ENCODE data around the gene KDM2A. TPM values are rescaled to one million over a fixed set of nuclear protein-coding genes. Genes with fewer than 3 reads are reported as not detected.

Gene KDM2A
- total RNA-seq, 4 donors from 2014 or later: 34.8 to 55.0 (median 44.9) TPM

GRCh38 chr11:67307545-67308001 is 188.5 kb downstream of the KDM2A start:
- no peaks in the 10 kb centered on the region for H3K27me3 ChIP-seq
- DNase-seq: no peak
- in situ Hi-C loops (cut with MboI; ENCODE audit: low sequenced_read_pairs in 4 of 4) (no loop called here), intact Hi-C loops (cut with DNase I; ENCODE audit: low total_unique reads) (no loop called here)
- peaks cover 10 to 16% of the 10 kb centered on the region in 2 donors for H3K4me1 ChIP-seq
- ATAC-seq: no peak
- H3K36me3 ChIP-seq: peaks cover 0 to 20% of the 10 kb centered on the region in 2 donors
- H3K27ac ChIP-seq: no peak overlapping the region
- H3K4me3 ChIP-seq: no peak overlapping the region
- H3K9me3 ChIP-seq: no peaks in the 10 kb centered on the region
- TF ChIP-seq POLR2A (IDR thresholded peaks at IDR 0.05) (no peak), CTCF (IDR thresholded peaks at IDR 0.05 in 4 of 5, conservative IDR thresholded peaks at IDR 0.05 in 1 of 5) (no peak)

Other genes starting within 250 kb of the KDM2A start
- gene PC, start 160.9 kb upstream of the KDM2A start, total RNA-seq: 10 to 100 TPM; 13.1 to 67.6 (median 32.1) TPM
- gene C11orf86, start 144.0 kb upstream of the KDM2A start, total RNA-seq: not detected
- under 1 TPM in 2 of 4 donors, not detected in 2; 0.33 to 0.64 TPM for gene SYT12, start 96.1 kb upstream of the KDM2A start, total RNA-seq
- 10 to 100 TPM; 18.9 to 87.0 (median 24.4) TPM for gene RHOD, start 62.4 kb upstream of the KDM2A start, total RNA-seq
- gene GRK2, start 147.2 kb downstream of the KDM2A start, total RNA-seq: 10 to 100 TPM; 40.2 to 79.8 (median 68.4) TPM
- 10 to 100 TPM in 1 of 4 donors, 1 to 10 TPM in 3; 5.8 to 10.6 (median 9.7) TPM for gene ANKRD13D, start 170.0 kb downstream of the KDM2A start, total RNA-seq
- gene SSH3, start 184.3 kb downstream of the KDM2A start, total RNA-seq: 10 to 100 TPM in 2 of 4 donors, 1 to 10 TPM in 2; 7.9 to 16.3 (median 11.9) TPM
- gene POLD4, start 234.3 kb downstream of the KDM2A start, total RNA-seq: 100 to 1,000 TPM in 2 of 4 donors, 10 to 100 TPM in 2; 57.4 to 115 (median 87.9) TPM

Data from gastrocnemius medialis (tissue), 4 donors.